ENCODE results near the gene TPSB2. TPM values are rescaled to one million over a fixed set of nuclear protein-coding genes. Genes with fewer than 3 reads are reported as not detected.
"Not testable (repeated sequence)": the region's sequence is repeated elsewhere in the genome, so short reads cannot be mapped to it uniquely, and the experiment has no call there.

The TPSB2 gene
- not detected in 2 replicates for total RNA-seq (2014; rRNA removed)
- not detected for Bru-seq, nascent RNA
- not detected for BruChase-seq, experiment 1, labeled RNA remaining after a 6-hour chase
- not detected for BruChase-seq, experiment 2, labeled RNA remaining after a 2-hour chase
- long read RNA-seq: 0 reads

GRCh38 chr16:1230084-1230470, at the start of gene TPSB2:
TSS of gene TPSB2 (minus strand) at chr16:1230184. CDS start at chr16:1229951, 233 bp downstream.
- H3K27ac ChIP-seq (ENCODE audit: low read length); H3K4me3 ChIP-seq (ENCODE audit: low read length); CTCF ChIA-PET; H2AFZ ChIP-seq (ENCODE audit: low read length); H3K27me3 ChIP-seq (ENCODE audit: low read length); ATAC-seq; H3K9ac ChIP-seq (ENCODE audit: low read length); H3K36me3 ChIP-seq (ENCODE audit: low read depth, low read length); DNase-seq; H3K9me2 ChIP-seq (replicated peaks; ENCODE audit: low read length); H3K9me3 ChIP-seq (ENCODE audit: low read length); H3F3A ChIP-seq (ENCODE audit: low read length, unreplicated experiment); BruUV-seq (replicated peaks); H4K20me1 ChIP-seq (ENCODE audit: low read length); H3K4me2 ChIP-seq (ENCODE audit: low read length); H3K79me2 ChIP-seq (ENCODE audit: low read length); intact Hi-C loops (cut with micrococcal nuclease); POLR2A ChIA-PET (ENCODE audit: unreplicated experiment); H3K4me1 ChIP-seq (ENCODE audit: insufficient read depth, low read length): not testable (repeated sequence)

GRCh38 chr16:1279081-1279944, 49.3 kb upstream of the TPSB2 start:
- no peak overlapping the region for H3K27ac ChIP-seq (ENCODE audit: low read length)
- intact Hi-C loops (cut with micrococcal nuclease): no loop called here
- H3K4me2 ChIP-seq (ENCODE audit: low read length): no peak overlapping the region
- H4K20me1 ChIP-seq (ENCODE audit: low read length): no peaks in the 10 kb centered on the region
- no TSS peak for BruUV-seq (replicated peaks)
- ChIA-PET CTCF (no interaction called here), POLR2A (ENCODE audit: unreplicated experiment) (no interaction called here)
- no peaks in the 10 kb centered on the region for H3K27me3 ChIP-seq (ENCODE audit: low read length)
- ATAC-seq: no peak
- H3K79me2 ChIP-seq (ENCODE audit: low read length): no peaks in the 10 kb centered on the region
- H2AFZ ChIP-seq (ENCODE audit: low read length): no peak overlapping the region
- H3K9ac ChIP-seq (ENCODE audit: low read length): no peak overlapping the region
- H3K9me2 ChIP-seq (replicated peaks; ENCODE audit: low read length): no peaks in the 10 kb centered on the region
- DNase-seq: no peak
- H3K36me3 ChIP-seq (ENCODE audit: low read depth, low read length): no peaks in the 10 kb centered on the region
- H3K4me1 ChIP-seq (ENCODE audit: insufficient read depth, low read length): no peaks in the 10 kb centered on the region
- H3F3A ChIP-seq (ENCODE audit: low read length, unreplicated experiment): no peaks in the 10 kb centered on the region
- TF ChIP-seq EZH2phosphoT487 (IDR thresholded peaks at IDR 0.05; ENCODE audit: borderline replicate concordance, low read length) (no peak), EZH2 (IDR thresholded peaks at IDR 0.05; ENCODE audit: low read length, unreplicated experiment) (no peak), CTCF (conservative IDR thresholded peaks at IDR 0.05; ENCODE audit: low read depth, low read length) (no peak)
- H3K4me3 ChIP-seq (ENCODE audit: low read length): no peak overlapping the region
- no peaks in the 10 kb centered on the region for H3K9me3 ChIP-seq (ENCODE audit: low read length)

- H3K4me2 ChIP-seq (ENCODE audit: low read length): no peak overlapping the region
- H3K9me3 ChIP-seq (ENCODE audit: low read length): no peaks in the 10 kb centered on the region
- no peaks in the 10 kb centered on the region for H3F3A ChIP-seq (ENCODE audit: low read length, unreplicated experiment)
- TF ChIP-seq CTCF (conservative IDR thresholded peaks at IDR 0.05; ENCODE audit: low read depth, low read length) (no peak), EZH2 (IDR thresholded peaks at IDR 0.05; ENCODE audit: low read length, unreplicated experiment) (no peak), EZH2phosphoT487 (IDR thresholded peaks at IDR 0.05; ENCODE audit: borderline replicate concordance, low read length) (no peak)
- ATAC-seq: peak; percentile 22; the same call in 1 of the 2 replicates
- CTCF ChIA-PET: no interaction called here
- H3K9me2 ChIP-seq (replicated peaks; ENCODE audit: low read length): no peaks in the 10 kb centered on the region
- H3K4me1 ChIP-seq (ENCODE audit: insufficient read depth, low read length): no peaks in the 10 kb centered on the region
- POLR2A ChIA-PET (ENCODE audit: unreplicated experiment): no interaction called here
- no TSS peak for BruUV-seq (replicated peaks)
- no peak overlapping the region for H2AFZ ChIP-seq (ENCODE audit: low read length)
- intact Hi-C loops (cut with micrococcal nuclease): no loop called here
- H4K20me1 ChIP-seq (ENCODE audit: low read length): no peaks in the 10 kb centered on the region
- no peak for DNase-seq
- no peaks in the 10 kb centered on the region for H3K79me2 ChIP-seq (ENCODE audit: low read length)
- H3K4me3 ChIP-seq (ENCODE audit: low read length): no peak overlapping the region
- H3K9ac ChIP-seq (ENCODE audit: low read length): no peak overlapping the region
- H3K27me3 ChIP-seq (ENCODE audit: low read length): no peaks in the 10 kb centered on the region
- no peak overlapping the region for H3K27ac ChIP-seq (ENCODE audit: low read length)
- H3K36me3 ChIP-seq (ENCODE audit: low read depth, low read length): no peaks in the 10 kb centered on the region
Observed at GRCh38 chr16:1278477-1278876, 48.5 kb upstream of the TPSB2 start.
